A673 (cell line): ENCODE data around the gene TTC14. TPM values are rescaled to one million over a fixed set of nuclear protein-coding genes. Genes with fewer than 3 reads are reported as not detected.

Experiments used
- BruUV-seq: library from RNA; stranded (reverse); fragments of 400-500 nt; replicated peaks from 2 replicates; lab custom pipeline; 2021; lab: Mats Ljungman, UMichigan
- CTCF ChIA-PET: fragments of 300-600 bp; sonication (Branson Sonifier 250); formaldehyde crosslinking; loops from one replicate; lab custom pipeline; 2022; ENCODE audit warnings: antibody characterized with exemption; lab: Charles Lee
- POLR2A ChIA-PET: fragments of 300-600 bp; sonication (Branson Sonifier 250); formaldehyde crosslinking; loops from one replicate; lab custom pipeline; 2022; ENCODE audit warnings: antibody characterized with exemption; ENCODE audit not compliant: low non-redundant PET; lab: Charles Lee
- DNase-seq: peaks from one replicate; pipeline ENCODE4 v3.0.0-alpha.2; 2015; ENCODE audit warnings: low spot score
- H3K27ac ChIP-seq: fragments of 200-600 bp; sonication (generic); 2 replicates; pipeline ENCODE4 v1.5.1; 2016; ENCODE audit warnings: mixed run types, low read depth, mild to moderate bottlenecking, mixed read lengths, antibody characterized with exemption, low read length; ENCODE audit not compliant: poor library complexity, severe bottlenecking
- H3K27me3 ChIP-seq: fragments of 200-600 bp; sonication (generic); replicated peaks from 2 replicates; pipeline ENCODE4 v1.6.1; 2017; ENCODE audit warnings: mixed run types, low read depth, mild to moderate bottlenecking, mixed read lengths, antibody characterized with exemption, low read length; ENCODE audit not compliant: insufficient read depth, poor library complexity
- H3K36me3 ChIP-seq: fragments of 200-600 bp; sonication (generic); 2 replicates; pipeline ENCODE4 v1.6.1; 2016; ENCODE audit warnings: mixed run types, mild to moderate bottlenecking, mixed read lengths, antibody characterized with exemption, low read length; ENCODE audit not compliant: insufficient read depth, poor library complexity, severe bottlenecking
- H3K4me1 ChIP-seq: fragments of 200-600 bp; sonication (generic); 2 replicates; pipeline ENCODE4 v1.6.1; 2017; ENCODE audit warnings: mixed run types, mild to moderate bottlenecking, mixed read lengths, antibody characterized with exemption, low read length; ENCODE audit not compliant: insufficient read depth, poor library complexity, severe bottlenecking
- H3K4me3 ChIP-seq: fragments of 200-600 bp; sonication (generic); 2 replicates; pipeline ENCODE4 v1.5.1; 2016; ENCODE audit warnings: low read depth, mixed run types, mild to moderate bottlenecking, mixed read lengths, low read length; ENCODE audit not compliant: poor library complexity, severe bottlenecking
- H3K9me3 ChIP-seq: fragments of 200-600 bp; sonication (generic); 2 replicates; pipeline ENCODE4 v1.6.1; 2016; ENCODE audit warnings: mixed run types, low read depth, mild to moderate bottlenecking, mixed read lengths, antibody characterized with exemption, low read length; ENCODE audit not compliant: poor library complexity, severe bottlenecking
- EZH2 ChIP-seq: fragments of 200-600 bp; sonication (generic); IDR thresholded peaks from 2 replicates; pipeline ENCODE4 v1.6.1; 2017; ENCODE audit warnings: borderline replicate concordance, low read depth, mild to moderate bottlenecking, mixed read lengths, antibody characterized with exemption, low read length; ENCODE audit not compliant: poor library complexity, severe bottlenecking
- intact Hi-C: fragments of 100-400 bp; cut with micrococcal nuclease; formaldehyde crosslinking; loops from one replicate; pipeline ENCODE4 v1.10.0; 2022; ENCODE audit not compliant: unreplicated experiment
- total RNA-seq: library from RNA; stranded (reverse); gene quantifications from 2 replicates; pipeline ENCODE4 v1.2.3, GENCODE V29; 2021
- TF ChIP-seq, protein P1 (sequence below): fragments of 300-800, 200-600 bp; sonication (generic); conservative IDR thresholded peaks from 2 replicates; pipeline ENCODE4 v1.5.1; 2017; ENCODE audit warnings: low read depth, mild to moderate bottlenecking, antibody characterized with exemption, low read length, moderate library complexity, mixed read lengths

Gene TTC14
- total RNA-seq, 1 experiment from 2014 or later = 30.0 TPM

DNA sequence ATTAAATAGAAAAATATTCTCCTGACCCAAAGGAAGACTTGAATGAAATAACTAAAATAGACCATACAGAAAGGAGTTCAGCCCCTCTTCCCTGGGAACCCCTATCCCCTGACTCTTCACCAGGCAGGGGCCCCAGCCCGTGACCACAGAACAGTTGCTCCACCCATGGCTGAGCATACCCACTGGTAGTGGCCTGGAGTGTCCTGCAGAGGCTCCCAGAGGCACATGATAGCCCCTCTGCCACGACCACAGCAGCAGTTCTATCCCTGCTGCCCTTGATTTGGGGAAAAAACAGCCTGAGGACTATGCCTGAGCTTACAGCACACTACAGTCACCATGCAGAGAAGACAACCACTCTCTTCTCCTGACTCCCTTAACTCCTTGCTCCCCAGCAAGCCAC, 31.8 kb downstream of the TTC14 start:
- peaks cover 33% of the 10 kb centered on the region for H3K27me3 ChIP-seq
- intact Hi-C loops = no loop called here
- no peak for TF ChIP-seq EZH2
- TF ChIP-seq, protein P1, sequence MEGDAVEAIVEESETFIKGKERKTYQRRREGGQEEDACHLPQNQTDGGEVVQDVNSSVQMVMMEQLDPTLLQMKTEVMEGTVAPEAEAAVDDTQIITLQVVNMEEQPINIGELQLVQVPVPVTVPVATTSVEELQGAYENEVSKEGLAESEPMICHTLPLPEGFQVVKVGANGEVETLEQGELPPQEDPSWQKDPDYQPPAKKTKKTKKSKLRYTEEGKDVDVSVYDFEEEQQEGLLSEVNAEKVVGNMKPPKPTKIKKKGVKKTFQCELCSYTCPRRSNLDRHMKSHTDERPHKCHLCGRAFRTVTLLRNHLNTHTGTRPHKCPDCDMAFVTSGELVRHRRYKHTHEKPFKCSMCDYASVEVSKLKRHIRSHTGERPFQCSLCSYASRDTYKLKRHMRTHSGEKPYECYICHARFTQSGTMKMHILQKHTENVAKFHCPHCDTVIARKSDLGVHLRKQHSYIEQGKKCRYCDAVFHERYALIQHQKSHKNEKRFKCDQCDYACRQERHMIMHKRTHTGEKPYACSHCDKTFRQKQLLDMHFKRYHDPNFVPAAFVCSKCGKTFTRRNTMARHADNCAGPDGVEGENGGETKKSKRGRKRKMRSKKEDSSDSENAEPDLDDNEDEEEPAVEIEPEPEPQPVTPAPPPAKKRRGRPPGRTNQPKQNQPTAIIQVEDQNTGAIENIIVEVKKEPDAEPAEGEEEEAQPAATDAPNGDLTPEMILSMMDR = no peak
- no peak overlapping the region for H3K4me3 ChIP-seq
- H3K36me3 ChIP-seq = no peaks in the 10 kb centered on the region
- H3K9me3 ChIP-seq = no peaks in the 10 kb centered on the region
- no peaks in the 10 kb centered on the region for H3K4me1 ChIP-seq
- H3K27ac ChIP-seq = no peak overlapping the region
- DNase-seq = no peak
- CTCF ChIA-PET = interaction anchor here (0.6 to 0.7 kb wide), 3 partner anchors 16 to 1123 kb away, joined by 3 to 5 read pairs (median 5); no protein-coding TSS in a partner anchor
- POLR2A ChIA-PET = interaction anchor here (0.6 kb wide), 1 partner anchor 57 kb away, joined by 4 read pairs; no protein-coding TSS in a partner anchor
- BruUV-seq = no TSS peak

DNA sequence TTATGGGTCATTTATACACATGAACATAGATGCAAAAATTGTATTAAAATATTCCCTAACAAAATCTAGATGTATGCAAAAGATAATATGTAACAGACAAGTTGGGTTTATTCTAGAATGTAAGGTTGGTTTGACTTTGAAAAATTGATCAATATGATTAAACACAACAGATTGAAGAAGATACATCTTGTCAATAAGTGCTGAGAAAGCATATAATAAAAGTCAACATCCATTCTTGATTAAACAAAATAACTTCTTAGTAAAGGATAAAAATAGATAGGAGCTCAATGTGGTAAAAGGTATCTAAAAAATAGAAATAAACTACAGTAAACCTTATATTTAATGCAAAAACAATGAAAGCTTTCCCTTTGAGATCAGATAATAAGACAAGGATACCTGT, 39.0 kb downstream of the TTC14 start:
- intact Hi-C loops = loop anchor here (10.0 kb wide), 1 partner anchor 534 kb away; no protein-coding TSS in a partner anchor
- Histone ChIP-seq H3K27me3 (peaks cover 54% of the 10 kb centered on the region), H3K4me1 (no peaks in the 10 kb centered on the region), H3K9me3 (no peaks in the 10 kb centered on the region), H3K36me3 (no peaks in the 10 kb centered on the region), H3K4me3 (no peak overlapping the region), H3K27ac (no peak overlapping the region)
- CTCF ChIA-PET = no interaction called here
- POLR2A ChIA-PET = no interaction called here
- no TSS peak for BruUV-seq
- TF ChIP-seq EZH2 = no peak
- TF ChIP-seq, protein P1 = no peak
- no peak for DNase-seq

DNA sequence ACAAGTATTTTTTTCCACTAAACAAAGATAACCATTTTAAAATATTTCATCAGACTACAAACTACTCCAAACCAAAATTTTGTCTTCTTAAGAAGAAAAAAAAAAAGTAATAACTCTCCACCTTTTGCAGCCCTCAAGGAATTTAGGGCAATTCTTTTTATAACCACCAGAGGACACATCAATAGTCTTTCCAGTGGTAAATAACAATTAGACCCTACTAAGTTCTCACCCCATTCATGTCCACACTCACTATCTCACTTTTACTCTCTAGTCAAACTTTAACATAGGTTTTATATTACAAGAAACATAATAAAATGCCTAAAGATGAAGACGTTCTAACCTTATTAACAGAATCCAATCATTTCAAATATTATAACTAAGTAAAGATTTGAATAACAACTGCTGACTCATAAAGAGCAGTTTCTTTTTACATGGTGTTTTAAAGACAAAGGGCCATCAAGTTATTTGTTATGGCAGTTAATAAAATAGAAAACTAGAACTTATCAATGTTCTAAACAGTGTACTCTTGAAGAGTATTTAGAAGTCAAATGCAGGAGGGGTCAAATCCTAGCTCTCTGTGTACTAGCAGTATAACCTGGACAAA, 44.3 kb downstream of the TTC14 start:
- intact Hi-C loops = loop anchor here (10.0 kb wide), 1 partner anchor 529 kb away; no protein-coding TSS in a partner anchor
- H3K27ac ChIP-seq = no peak overlapping the region
- POLR2A ChIA-PET = no interaction called here
- H3K4me1 ChIP-seq = no peaks in the 10 kb centered on the region
- no peaks in the 10 kb centered on the region for H3K9me3 ChIP-seq
- no peak for TF ChIP-seq EZH2
- TF ChIP-seq, protein P1 = peak; percentile 42; the same call in 1 of the 2 replicates
- BruUV-seq = no TSS peak
- H3K27me3 ChIP-seq = peaks cover 30% of the 10 kb centered on the region
- no peaks in the 10 kb centered on the region for H3K36me3 ChIP-seq
- H3K4me3 ChIP-seq = no peak overlapping the region
- CTCF ChIA-PET = interaction anchor here (0.6 kb wide), 1 partner anchor 1721 kb away, joined by 5 read pairs; no protein-coding TSS in a partner anchor
- peak; percentile 9 for DNase-seq
